KG1 (cell line): ENCODE measurements around the gene LOXHD1.

Experiments
- DNase-seq: peaks from one replicate; lab custom pipeline; 2025; lab: John Stamatoyannopoulos, UW

Gene LOXHD1

GRCh38 chr18:46676182-46676835, 19.3 kb upstream of the LOXHD1 start:
- DNase-seq: no peak

GRCh38 chr18:46675112-46675511, 18.1 kb upstream of the LOXHD1 start:
- no peak for DNase-seq

- DNase-seq: no peak
These were observed 15.3 kb upstream of the LOXHD1 start for GRCh38 chr18:46672062-46672970.

GRCh38 chr18:46668694-46669093, 11.7 kb upstream of the LOXHD1 start:
- no peak for DNase-seq

- DNase-seq: no peak
These were observed 11.1 kb upstream of the LOXHD1 start for GRCh38 chr18:46668135-46668534.

- no peak for DNase-seq
These were observed 6.5 kb upstream of the LOXHD1 start for GRCh38 chr18:46663539-46663938.

GRCh38 chr18:46660957-46661749, 4.1 kb upstream of the LOXHD1 start:
- DNase-seq: no peak

- no peak for DNase-seq
These were observed 2.5 kb upstream of the LOXHD1 start for GRCh38 chr18:46659484-46659883.

- no peak for DNase-seq
These were observed 500 bp downstream of the LOXHD1 start for GRCh38 chr18:46656326-46657114.

GRCh38 chr18:46652372-46652771, 4.6 kb downstream of the LOXHD1 start:
- no peak for DNase-seq

GRCh38 chr18:46650681-46651080, 6.3 kb downstream of the LOXHD1 start:
- DNase-seq: no peak

GRCh38 chr18:46649071-46649862, 7.8 kb downstream of the LOXHD1 start:
- no peak for DNase-seq

GRCh38 chr18:46646468-46646867, 10.6 kb downstream of the LOXHD1 start:
- no peak for DNase-seq

- no peak for DNase-seq
These were observed 14.5 kb downstream of the LOXHD1 start for GRCh38 chr18:46642561-46642960.

- no peak for DNase-seq
These were observed 15.1 kb downstream of the LOXHD1 start for GRCh38 chr18:46641917-46642316.

GRCh38 chr18:46639386-46639785, 17.6 kb downstream of the LOXHD1 start:
- no peak for DNase-seq

GRCh38 chr18:46636040-46636630, 20.9 kb downstream of the LOXHD1 start:
- DNase-seq: no peak

GRCh38 chr18:46632401-46633071, 24.5 kb downstream of the LOXHD1 start:
- DNase-seq: no peak

GRCh38 chr18:46630991-46631390, 26.0 kb downstream of the LOXHD1 start:
- DNase-seq: no peak

- no peak for DNase-seq
These were observed 26.9 kb downstream of the LOXHD1 start for GRCh38 chr18:46630160-46630559.
